Measurements from ENCODE around the gene TRPM3.

DNA sequence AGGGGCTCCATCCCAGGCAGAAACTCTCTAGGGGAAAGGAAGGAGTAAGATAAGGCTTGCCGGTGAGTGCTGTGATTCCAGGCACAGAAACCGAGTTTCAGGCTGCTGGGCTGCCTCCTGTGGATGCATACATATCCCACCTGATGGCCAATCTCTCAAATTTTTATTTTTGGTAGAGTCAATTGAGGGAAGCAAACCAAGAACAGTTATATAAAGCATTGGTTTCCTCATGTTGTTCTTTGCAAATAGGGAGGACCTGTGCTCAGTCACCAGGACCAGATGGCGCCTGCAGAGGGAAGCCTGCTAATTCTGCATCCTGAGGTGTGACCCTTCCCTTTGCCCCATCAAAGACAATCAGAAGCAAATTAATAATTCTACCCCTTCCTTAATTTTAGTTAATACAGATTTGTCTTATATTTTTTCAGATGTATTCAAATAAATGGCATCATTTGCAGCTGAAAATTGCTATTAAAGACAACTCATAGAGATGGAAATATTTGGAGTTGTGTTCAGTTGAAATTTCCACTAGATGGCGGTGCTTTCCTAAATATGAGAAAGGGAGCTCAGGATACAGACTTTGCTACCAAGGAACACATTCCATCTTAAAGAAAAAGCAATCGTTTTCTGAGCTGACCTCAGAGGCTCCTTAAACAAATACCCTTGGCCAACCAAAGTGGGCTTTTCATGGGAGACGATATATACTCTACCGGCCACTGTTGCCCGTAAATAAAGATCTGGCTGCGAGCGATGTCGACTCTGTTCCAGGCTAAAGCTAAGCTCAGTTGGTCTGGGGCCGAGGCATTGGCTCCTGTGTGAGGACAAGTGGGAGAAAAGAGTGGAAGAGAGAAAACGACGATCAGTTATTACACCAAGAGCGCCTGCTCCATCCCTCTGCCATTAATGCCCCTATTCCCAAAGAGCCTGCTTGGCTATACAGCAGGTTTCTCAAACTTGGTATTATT lies 481.3 kb downstream of the TRPM3 start:
- TF ChIP-seq, protein P1, sequence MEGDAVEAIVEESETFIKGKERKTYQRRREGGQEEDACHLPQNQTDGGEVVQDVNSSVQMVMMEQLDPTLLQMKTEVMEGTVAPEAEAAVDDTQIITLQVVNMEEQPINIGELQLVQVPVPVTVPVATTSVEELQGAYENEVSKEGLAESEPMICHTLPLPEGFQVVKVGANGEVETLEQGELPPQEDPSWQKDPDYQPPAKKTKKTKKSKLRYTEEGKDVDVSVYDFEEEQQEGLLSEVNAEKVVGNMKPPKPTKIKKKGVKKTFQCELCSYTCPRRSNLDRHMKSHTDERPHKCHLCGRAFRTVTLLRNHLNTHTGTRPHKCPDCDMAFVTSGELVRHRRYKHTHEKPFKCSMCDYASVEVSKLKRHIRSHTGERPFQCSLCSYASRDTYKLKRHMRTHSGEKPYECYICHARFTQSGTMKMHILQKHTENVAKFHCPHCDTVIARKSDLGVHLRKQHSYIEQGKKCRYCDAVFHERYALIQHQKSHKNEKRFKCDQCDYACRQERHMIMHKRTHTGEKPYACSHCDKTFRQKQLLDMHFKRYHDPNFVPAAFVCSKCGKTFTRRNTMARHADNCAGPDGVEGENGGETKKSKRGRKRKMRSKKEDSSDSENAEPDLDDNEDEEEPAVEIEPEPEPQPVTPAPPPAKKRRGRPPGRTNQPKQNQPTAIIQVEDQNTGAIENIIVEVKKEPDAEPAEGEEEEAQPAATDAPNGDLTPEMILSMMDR (IDR thresholded peaks at IDR 0.05) = peak; percentile 84
- TF ChIP-seq CHD2 (IDR thresholded peaks at IDR 0.05; ENCODE audit: low read length, partially characterized antibody) = no peak
- TF ChIP-seq EP300 (IDR thresholded peaks at IDR 0.05) = no peak
- TF ChIP-seq, protein P2, sequence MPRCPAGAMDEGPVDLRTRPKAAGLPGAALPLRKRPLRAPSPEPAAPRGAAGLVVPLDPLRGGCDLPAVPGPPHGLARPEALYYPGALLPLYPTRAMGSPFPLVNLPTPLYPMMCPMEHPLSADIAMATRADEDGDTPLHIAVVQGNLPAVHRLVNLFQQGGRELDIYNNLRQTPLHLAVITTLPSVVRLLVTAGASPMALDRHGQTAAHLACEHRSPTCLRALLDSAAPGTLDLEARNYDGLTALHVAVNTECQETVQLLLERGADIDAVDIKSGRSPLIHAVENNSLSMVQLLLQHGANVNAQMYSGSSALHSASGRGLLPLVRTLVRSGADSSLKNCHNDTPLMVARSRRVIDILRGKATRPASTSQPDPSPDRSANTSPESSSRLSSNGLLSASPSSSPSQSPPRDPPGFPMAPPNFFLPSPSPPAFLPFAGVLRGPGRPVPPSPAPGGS (IDR thresholded peaks at IDR 0.05) = no peak

Measured in A549 (cell line).